ENCODE results near the gene MAU2. TPM values are rescaled to one million over a fixed set of nuclear protein-coding genes. Genes with fewer than 3 reads are reported as not detected.

Gene MAU2
- total and polyA plus RNA-seq, 2 of the 13 experiments (the other 11 are each of a cell fraction or from before 2014, with no cell fraction given) = 16.8 to 33.8 TPM

DNA sequence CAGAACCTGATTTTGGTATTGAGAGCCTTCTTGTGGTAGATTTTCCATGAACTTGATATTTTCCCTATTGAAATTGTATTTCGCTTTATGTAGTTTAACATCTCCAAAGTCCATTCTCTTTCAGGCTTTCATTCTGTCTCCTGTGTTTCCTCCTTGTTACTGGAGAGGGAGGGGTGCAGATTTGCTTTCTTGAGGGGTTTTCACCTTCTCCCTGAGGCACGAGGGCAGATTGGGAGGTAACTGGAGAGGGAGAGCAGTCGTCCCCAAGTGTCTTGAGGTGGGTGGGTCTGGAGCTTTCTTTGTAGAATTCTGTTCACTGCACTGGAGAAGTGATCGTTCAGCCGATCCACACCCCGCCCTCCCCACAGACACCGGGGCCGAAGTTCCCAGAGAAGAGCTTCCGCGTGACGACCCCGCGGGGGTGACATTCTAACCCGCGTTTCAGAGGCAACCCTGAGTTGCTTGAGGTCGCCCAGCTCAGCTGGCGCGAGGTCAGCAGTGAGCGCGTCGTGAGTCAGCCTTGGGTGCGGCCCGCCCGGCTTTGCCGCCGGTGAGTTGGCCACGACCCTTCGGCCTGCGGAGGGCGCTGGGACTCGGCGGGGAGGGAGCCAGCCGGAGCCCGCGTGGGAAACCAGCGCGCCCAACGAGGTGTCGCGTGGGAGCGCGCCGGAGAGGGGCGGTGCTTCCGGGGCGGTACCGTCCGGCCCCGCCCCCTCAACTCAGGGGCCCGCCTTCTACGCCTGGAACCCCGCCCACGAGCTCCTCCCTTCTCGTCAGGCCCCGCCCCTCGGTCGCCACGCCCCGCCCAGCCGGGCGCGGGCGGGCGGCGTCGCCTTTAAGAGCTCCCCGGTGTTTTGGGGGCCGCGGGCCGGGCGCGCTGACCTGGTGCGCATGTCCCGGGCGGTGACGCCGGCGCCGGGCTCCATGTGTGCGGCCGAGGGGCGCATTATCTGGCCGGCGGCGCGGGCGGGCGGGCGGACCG, 84.5 kb downstream of the MAU2 start, which contains the start of gene GATAD2A (continued):
- TF ChIP-seq TARDBP (CRISPR knock-in tag; IDR thresholded peaks at IDR 0.05) = peak; percentile 93
- TF ChIP-seq, protein P1, sequence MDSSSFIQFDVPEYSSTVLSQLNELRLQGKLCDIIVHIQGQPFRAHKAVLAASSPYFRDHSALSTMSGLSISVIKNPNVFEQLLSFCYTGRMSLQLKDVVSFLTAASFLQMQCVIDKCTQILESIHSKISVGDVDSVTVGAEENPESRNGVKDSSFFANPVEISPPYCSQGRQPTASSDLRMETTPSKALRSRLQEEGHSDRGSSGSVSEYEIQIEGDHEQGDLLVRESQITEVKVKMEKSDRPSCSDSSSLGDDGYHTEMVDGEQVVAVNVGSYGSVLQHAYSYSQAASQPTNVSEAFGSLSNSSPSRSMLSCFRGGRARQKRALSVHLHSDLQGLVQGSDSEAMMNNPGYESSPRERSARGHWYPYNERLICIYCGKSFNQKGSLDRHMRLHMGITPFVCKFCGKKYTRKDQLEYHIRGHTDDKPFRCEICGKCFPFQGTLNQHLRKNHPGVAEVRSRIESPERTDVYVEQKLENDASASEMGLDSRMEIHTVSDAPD (CRISPR knock-in tag; IDR thresholded peaks at IDR 0.05) = peak; percentile 59; the same call in 1 of the 2 replicates
- 0 out of 2 replicates have a peak, but pooled peaks have one; percentile 24 for TF ChIP-seq ZFAT (CRISPR knock-in tag; conservative IDR thresholded peaks at IDR 0.05)
- TF ChIP-seq, protein P2, sequence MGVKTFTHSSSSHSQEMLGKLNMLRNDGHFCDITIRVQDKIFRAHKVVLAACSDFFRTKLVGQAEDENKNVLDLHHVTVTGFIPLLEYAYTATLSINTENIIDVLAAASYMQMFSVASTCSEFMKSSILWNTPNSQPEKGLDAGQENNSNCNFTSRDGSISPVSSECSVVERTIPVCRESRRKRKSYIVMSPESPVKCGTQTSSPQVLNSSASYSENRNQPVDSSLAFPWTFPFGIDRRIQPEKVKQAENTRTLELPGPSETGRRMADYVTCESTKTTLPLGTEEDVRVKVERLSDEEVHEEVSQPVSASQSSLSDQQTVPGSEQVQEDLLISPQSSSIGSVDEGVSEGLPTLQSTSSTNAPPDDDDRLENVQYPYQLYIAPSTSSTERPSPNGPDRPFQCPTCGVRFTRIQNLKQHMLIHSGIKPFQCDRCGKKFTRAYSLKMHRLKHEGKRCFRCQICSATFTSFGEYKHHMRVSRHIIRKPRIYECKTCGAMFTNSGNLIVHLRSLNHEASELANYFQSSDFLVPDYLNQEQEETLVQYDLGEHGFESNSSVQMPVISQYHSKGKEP (CRISPR knock-in tag; IDR thresholded peaks at IDR 0.05) = no peak
- TF ChIP-seq ZNF264 (CRISPR knock-in tag; IDR thresholded peaks at IDR 0.05) = peak; percentile 79; the same call in 1 of the 2 replicates
- TF ChIP-seq, protein P3, sequence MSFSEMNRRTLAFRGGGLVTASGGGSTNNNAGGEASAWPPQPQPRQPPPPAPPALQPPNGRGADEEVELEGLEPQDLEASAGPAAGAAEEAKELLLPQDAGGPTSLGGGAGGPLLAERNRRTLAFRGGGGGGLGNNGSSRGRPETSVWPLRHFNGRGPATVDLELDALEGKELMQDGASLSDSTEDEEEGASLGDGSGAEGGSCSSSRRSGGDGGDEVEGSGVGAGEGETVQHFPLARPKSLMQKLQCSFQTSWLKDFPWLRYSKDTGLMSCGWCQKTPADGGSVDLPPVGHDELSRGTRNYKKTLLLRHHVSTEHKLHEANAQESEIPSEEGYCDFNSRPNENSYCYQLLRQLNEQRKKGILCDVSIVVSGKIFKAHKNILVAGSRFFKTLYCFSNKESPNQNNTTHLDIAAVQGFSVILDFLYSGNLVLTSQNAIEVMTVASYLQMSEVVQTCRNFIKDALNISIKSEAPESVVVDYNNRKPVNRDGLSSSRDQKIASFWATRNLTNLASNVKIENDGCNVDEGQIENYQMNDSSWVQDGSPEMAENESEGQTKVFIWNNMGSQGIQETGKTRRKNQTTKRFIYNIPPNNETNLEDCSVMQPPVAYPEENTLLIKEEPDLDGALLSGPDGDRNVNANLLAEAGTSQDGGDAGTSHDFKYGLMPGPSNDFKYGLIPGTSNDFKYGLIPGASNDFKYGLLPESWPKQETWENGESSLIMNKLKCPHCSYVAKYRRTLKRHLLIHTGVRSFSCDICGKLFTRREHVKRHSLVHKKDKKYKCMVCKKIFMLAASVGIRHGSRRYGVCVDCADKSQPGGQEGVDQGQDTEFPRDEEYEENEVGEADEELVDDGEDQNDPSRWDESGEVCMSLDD (CRISPR knock-in tag; IDR thresholded peaks at IDR 0.05; ENCODE audit: borderline replicate concordance) = peak; percentile 73
- peak; percentile 97 for TF ChIP-seq ATF7-NPFF (CRISPR knock-in tag; IDR thresholded peaks at IDR 0.05; ENCODE audit: low read depth)
- no peak for TF ChIP-seq HHEX (CRISPR knock-in tag; IDR thresholded peaks at IDR 0.05)
- TF ChIP-seq, protein P4, sequence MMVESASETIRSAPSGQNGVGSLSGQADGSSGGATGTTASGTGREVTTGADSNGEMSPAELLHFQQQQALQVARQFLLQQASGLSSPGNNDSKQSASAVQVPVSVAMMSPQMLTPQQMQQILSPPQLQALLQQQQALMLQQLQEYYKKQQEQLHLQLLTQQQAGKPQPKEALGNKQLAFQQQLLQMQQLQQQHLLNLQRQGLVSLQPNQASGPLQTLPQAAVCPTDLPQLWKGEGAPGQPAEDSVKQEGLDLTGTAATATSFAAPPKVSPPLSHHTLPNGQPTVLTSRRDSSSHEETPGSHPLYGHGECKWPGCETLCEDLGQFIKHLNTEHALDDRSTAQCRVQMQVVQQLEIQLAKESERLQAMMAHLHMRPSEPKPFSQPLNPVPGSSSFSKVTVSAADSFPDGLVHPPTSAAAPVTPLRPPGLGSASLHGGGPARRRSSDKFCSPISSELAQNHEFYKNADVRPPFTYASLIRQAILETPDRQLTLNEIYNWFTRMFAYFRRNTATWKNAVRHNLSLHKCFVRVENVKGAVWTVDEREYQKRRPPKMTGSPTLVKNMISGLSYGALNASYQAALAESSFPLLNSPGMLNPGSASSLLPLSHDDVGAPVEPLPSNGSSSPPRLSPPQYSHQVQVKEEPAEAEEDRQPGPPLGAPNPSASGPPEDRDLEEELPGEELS (CRISPR knock-in tag; IDR thresholded peaks at IDR 0.05) = peak; percentile 23; the same call in 1 of the 2 replicates
- TF ChIP-seq, protein P5, sequence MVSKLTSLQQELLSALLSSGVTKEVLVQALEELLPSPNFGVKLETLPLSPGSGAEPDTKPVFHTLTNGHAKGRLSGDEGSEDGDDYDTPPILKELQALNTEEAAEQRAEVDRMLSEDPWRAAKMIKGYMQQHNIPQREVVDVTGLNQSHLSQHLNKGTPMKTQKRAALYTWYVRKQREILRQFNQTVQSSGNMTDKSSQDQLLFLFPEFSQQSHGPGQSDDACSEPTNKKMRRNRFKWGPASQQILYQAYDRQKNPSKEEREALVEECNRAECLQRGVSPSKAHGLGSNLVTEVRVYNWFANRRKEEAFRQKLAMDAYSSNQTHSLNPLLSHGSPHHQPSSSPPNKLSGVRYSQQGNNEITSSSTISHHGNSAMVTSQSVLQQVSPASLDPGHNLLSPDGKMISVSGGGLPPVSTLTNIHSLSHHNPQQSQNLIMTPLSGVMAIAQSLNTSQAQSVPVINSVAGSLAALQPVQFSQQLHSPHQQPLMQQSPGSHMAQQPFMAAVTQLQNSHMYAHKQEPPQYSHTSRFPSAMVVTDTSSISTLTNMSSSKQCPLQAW (CRISPR knock-in tag; IDR thresholded peaks at IDR 0.05) = peak; percentile 73
- TF ChIP-seq, protein P6, sequence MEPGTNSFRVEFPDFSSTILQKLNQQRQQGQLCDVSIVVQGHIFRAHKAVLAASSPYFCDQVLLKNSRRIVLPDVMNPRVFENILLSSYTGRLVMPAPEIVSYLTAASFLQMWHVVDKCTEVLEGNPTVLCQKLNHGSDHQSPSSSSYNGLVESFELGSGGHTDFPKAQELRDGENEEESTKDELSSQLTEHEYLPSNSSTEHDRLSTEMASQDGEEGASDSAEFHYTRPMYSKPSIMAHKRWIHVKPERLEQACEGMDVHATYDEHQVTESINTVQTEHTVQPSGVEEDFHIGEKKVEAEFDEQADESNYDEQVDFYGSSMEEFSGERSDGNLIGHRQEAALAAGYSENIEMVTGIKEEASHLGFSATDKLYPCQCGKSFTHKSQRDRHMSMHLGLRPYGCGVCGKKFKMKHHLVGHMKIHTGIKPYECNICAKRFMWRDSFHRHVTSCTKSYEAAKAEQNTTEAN (CRISPR knock-in tag; conservative IDR thresholded peaks at IDR 0.05) = peak; percentile 88
- TF ChIP-seq, protein P7, sequence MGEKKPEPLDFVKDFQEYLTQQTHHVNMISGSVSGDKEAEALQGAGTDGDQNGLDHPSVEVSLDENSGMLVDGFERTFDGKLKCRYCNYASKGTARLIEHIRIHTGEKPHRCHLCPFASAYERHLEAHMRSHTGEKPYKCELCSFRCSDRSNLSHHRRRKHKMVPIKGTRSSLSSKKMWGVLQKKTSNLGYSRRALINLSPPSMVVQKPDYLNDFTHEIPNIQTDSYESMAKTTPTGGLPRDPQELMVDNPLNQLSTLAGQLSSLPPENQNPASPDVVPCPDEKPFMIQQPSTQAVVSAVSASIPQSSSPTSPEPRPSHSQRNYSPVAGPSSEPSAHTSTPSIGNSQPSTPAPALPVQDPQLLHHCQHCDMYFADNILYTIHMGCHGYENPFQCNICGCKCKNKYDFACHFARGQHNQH (CRISPR knock-in tag; IDR thresholded peaks at IDR 0.05) = peak; percentile 84
- no peak for TF ChIP-seq KDM6A (CRISPR knock-in tag; IDR thresholded peaks at IDR 0.05; ENCODE audit: low read depth)
- TF ChIP-seq ZNF136 (CRISPR knock-in tag; IDR thresholded peaks at IDR 0.05; ENCODE audit: low read depth) = no peak
- no peak for TF ChIP-seq SMARCC2 (IDR thresholded peaks at IDR 0.05)

All from HepG2 (cell line).